Measurements from ENCODE around the gene C3orf20.

The C3orf20 gene

GRCh38 chr3:14789640-14790285, 114.8 kb downstream of the C3orf20 start:
- H3K4me1 ChIP-seq (ENCODE audit: low read depth, poor library complexity, severe bottlenecking), result no peaks in the 10 kb centered on the region
- no peaks in the 10 kb centered on the region for H3K36me3 ChIP-seq (ENCODE audit: insufficient read depth)
- H3K79me2 ChIP-seq (ENCODE audit: insufficient read depth, low read depth), result no peaks in the 10 kb centered on the region
- TF ChIP-seq CTCF (conservative IDR thresholded peaks at IDR 0.05; ENCODE audit: low read depth, low read length), result no peak
- no peak overlapping the region for H3K4me2 ChIP-seq
- H2AFZ ChIP-seq (ENCODE audit: low read depth), result no peak overlapping the region
- H3K9ac ChIP-seq, result no peak overlapping the region
- no peaks in the 10 kb centered on the region for H3K27me3 ChIP-seq (ENCODE audit: insufficient read depth, low read depth)
- no peak overlapping the region for H3K27ac ChIP-seq
- H3K4me3 ChIP-seq (IDR thresholded peaks at IDR 0.05; ENCODE audit: insufficient read depth, low read depth, low read length), result no peak overlapping the region
- no peaks in the 10 kb centered on the region for H4K20me1 ChIP-seq (ENCODE audit: insufficient read depth)

- no peak overlapping the region for H2AFZ ChIP-seq (ENCODE audit: low read depth)
- H3K4me2 ChIP-seq, result no peak overlapping the region
- H3K4me3 ChIP-seq (IDR thresholded peaks at IDR 0.05; ENCODE audit: insufficient read depth, low read depth, low read length), result no peak overlapping the region
- H3K36me3 ChIP-seq (ENCODE audit: insufficient read depth), result no peaks in the 10 kb centered on the region
- H3K79me2 ChIP-seq (ENCODE audit: insufficient read depth, low read depth), result no peaks in the 10 kb centered on the region
- H4K20me1 ChIP-seq (ENCODE audit: insufficient read depth), result no peaks in the 10 kb centered on the region
- no peaks in the 10 kb centered on the region for H3K4me1 ChIP-seq (ENCODE audit: low read depth, poor library complexity, severe bottlenecking)
- no peak overlapping the region for H3K9ac ChIP-seq
- no peak overlapping the region for H3K27ac ChIP-seq
- TF ChIP-seq CTCF (conservative IDR thresholded peaks at IDR 0.05; ENCODE audit: low read depth, low read length), result 0 out of 2 replicates have a peak, but pooled peaks have one; percentile 17
- H3K27me3 ChIP-seq (ENCODE audit: insufficient read depth, low read depth), result no peaks in the 10 kb centered on the region
Observed at GRCh38 chr3:14791343-14791945, 116.5 kb downstream of the C3orf20 start.

- no peak overlapping the region for H3K9ac ChIP-seq
- TF ChIP-seq CTCF (conservative IDR thresholded peaks at IDR 0.05; ENCODE audit: low read depth, low read length), result no peak
- no peaks in the 10 kb centered on the region for H3K4me1 ChIP-seq (ENCODE audit: low read depth, poor library complexity, severe bottlenecking)
- no peaks in the 10 kb centered on the region for H3K27me3 ChIP-seq (ENCODE audit: insufficient read depth, low read depth)
- no peak overlapping the region for H2AFZ ChIP-seq (ENCODE audit: low read depth)
- H3K4me3 ChIP-seq (IDR thresholded peaks at IDR 0.05; ENCODE audit: insufficient read depth, low read depth, low read length), result no peak overlapping the region
- H3K27ac ChIP-seq, result no peak overlapping the region
- no peak overlapping the region for H3K4me2 ChIP-seq
- H3K79me2 ChIP-seq (ENCODE audit: insufficient read depth, low read depth), result no peaks in the 10 kb centered on the region
- no peaks in the 10 kb centered on the region for H4K20me1 ChIP-seq (ENCODE audit: insufficient read depth)
- H3K36me3 ChIP-seq (ENCODE audit: insufficient read depth), result no peaks in the 10 kb centered on the region
Observed at GRCh38 chr3:14792691-14793121, 117.8 kb downstream of the C3orf20 start.

- no peaks in the 10 kb centered on the region for H3K36me3 ChIP-seq (ENCODE audit: insufficient read depth)
- H3K4me2 ChIP-seq, result no peak overlapping the region
Observed at GRCh38 chr3:14793126-14793857, 118.4 kb downstream of the C3orf20 start.

More at GRCh38 chr3:14793126-14793857, 118.4 kb downstream of the C3orf20 start:
- Histone ChIP-seq H3K4me1 (ENCODE audit: low read depth, poor library complexity, severe bottlenecking) (no peaks in the 10 kb centered on the region), H3K4me3 (IDR thresholded peaks at IDR 0.05; ENCODE audit: insufficient read depth, low read depth, low read length) (no peak overlapping the region), H4K20me1 (ENCODE audit: insufficient read depth) (no peaks in the 10 kb centered on the region), H2AFZ (ENCODE audit: low read depth) (no peak overlapping the region), H3K9ac (no peak overlapping the region), H3K27me3 (ENCODE audit: insufficient read depth, low read depth) (no peaks in the 10 kb centered on the region), H3K27ac (no peak overlapping the region), H3K79me2 (ENCODE audit: insufficient read depth, low read depth) (no peaks in the 10 kb centered on the region)
- TF ChIP-seq CTCF (conservative IDR thresholded peaks at IDR 0.05; ENCODE audit: low read depth, low read length), result no peak
